Putamen (tissue), 1 donor: ENCODE data around the gene FAM210B.
"Not testable (repeated sequence)": the region's sequence is repeated elsewhere in the genome, so short reads cannot be mapped to it uniquely, and the experiment has no call there.

Experiments
- DNase-seq: peaks from one replicate; pipeline ENCODE4 v3.0.0-alpha.2; 2016; ENCODE audit warnings: low spot score

Gene FAM210B, protein sequence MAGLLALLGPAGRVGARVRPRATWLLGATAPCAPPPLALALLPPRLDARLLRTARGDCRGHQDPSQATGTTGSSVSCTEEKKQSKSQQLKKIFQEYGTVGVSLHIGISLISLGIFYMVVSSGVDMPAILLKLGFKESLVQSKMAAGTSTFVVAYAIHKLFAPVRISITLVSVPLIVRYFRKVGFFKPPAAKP

DNA sequence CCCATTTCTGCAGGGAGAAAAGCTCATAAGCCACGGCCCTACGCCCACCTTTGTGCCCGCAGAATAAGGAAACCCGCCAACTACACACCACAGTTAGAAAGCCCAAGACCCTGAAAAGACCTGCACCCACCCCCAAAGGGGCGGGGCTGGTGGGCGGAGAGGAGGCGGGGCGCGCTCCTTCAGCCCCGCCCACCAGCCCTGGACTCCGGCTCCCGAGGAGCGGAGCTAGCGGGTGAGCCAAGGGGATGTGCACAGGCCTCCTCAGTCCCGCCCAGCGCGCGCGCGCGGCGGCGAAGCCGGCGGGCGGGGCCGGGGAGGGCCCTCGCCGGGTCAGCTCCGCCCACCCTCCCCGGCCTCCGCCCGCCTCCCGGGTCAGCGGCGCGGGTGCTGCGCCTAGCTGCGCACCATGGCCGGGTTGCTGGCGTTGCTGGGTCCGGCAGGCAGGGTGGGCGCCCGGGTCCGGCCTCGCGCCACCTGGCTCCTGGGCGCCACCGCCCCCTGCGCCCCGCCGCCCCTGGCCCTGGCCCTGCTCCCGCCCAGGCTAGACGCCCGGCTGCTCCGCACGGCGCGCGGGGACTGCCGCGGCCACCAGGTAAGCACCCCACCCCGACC, at the start of gene FAM210B:
Gene FAM210B (plus strand): TSS at position 375 of the 612 bp plus-strand sequence. CDS start 32 bp downstream, at position 407.
- DNase-seq = peak; percentile 95

DNA sequence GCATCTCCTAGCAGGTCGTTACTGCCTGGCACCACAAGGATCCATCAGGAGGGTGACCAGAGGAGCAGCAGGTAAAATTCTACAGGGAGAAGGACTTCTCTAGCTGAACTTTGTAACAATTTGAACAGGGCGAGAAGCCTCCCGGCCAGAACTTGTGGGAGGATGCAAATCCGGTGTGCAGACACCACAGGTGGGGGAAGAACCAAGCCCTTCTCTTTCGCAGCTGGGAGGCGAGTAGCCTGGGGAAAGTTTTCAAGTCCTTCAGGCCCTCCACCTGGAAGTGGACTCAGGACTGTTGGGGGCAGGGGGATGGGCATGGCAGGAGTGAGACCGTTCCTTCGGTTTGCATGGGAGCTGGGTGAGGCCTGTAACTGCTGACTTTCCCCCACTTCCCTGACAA, 42.7 kb upstream of the FAM210B start:
- DNase-seq = no peak

DNA sequence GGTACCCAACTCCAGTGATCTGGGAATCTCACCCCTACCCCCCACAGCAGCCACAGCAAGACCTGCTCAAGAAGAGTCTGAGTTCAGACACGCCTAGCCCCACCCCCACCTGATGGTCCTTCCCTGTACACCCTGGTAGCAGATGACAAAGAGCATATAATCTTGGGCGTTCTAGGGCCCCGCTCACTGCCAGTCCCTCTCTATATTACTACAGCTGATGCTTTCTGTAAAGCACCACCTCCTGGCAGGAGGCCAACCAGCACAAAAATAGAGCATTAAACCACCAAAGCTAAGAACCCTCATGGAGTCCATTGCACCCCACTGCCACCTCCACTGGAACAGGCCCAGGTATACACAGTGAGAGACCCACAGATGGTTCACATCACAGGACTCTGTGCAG, 42.3 kb upstream of the FAM210B start:
- DNase-seq = no peak

DNA sequence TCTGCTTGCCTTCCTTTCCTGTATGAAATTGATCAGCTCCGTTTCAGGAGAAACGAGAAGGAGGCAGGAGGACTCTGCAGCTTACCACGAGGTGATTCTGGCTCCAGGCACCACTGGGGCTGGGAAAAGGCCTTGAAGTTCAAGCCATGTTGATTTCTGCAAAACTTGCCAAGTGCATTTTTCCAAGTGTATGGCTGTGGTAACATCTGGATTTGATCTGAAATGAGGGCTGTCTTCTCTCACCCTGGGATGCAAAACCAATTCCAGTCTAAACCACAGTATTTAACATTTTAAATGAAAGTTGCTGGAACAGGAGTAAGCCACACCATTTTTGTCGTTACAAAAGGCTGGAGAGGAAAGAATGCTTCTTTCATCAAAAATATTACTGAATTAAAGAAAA, 36.1 kb upstream of the FAM210B start:
- DNase-seq = no peak

DNA sequence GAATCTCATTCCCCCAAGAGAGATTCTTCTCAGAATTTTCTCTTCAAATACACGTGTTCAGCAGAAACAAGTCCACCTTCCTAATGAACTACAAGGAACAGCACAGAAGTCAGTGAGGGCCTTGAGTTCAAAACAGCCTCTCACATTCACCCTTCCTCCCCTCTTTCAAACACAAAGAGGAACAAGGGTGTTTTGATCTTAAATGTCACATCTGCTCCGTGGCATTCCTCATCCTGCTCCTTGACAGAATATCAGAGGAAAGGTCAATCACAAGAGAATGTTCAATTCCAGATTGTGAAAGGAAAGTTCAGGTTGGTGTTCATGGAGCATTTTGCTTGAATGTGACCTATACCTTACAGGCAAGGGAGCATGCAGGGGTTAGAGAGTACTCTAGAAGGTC, 35.6 kb upstream of the FAM210B start:
- no peak for DNase-seq

DNA sequence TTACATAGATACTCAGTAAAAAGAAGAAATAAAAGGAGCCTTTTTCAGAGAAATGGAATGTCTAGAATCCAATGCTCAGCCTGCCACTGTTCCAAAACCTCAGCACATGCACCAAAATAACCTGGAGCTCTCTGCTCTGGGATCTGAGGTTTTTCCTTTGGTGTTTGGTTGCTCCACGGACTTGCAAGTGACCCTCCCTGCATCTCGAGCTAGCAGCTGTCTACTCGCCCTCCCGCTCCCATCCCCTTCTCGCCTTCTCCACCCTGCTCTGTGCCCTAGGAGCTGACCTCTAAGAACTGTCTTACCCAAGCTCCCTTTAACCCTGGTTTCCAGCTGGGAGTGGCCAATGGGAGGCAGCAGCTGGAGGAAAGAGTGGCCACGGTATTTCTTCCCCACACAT, 35.1 kb upstream of the FAM210B start:
- DNase-seq = no peak

DNA sequence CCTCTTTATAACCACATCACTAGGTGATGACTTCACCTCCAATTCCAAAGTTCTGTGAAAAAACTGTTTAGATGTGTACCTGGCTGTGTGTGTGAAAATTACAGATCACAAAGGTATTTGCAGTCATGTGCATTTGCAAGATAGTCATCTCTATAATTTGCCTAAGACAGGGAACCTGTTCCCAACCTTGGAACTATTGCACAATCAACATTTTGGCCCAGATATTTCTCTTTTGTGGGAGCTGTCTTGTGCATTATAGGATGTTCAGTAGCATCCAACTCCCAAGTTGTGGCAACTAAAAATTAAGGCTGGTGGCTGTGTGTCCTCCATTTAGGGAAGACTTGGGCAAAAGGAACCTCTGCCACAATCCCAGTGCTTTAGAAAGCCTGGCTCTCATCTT, 34.0 kb upstream of the FAM210B start:
- DNase-seq = no peak

DNA sequence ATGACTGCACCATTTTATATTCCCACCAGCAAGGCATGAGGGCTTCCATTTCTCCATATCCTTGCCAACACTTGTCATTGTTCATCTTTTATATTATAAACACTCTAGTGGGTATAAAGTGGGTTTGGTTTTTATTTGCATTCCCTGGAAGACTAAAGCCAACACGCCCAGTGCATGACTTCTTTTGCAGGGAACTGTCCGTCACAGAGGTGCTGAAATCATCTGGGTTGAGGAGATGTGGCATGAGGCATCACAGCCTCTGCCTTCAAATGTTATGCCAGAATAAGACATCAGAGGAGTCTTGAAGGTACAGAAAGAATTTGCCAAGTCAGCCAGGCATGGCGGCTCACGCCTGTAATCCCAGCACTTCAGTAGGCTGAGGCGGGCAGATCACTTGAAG, 29.9 kb upstream of the FAM210B start:
- DNase-seq = no peak

DNA sequence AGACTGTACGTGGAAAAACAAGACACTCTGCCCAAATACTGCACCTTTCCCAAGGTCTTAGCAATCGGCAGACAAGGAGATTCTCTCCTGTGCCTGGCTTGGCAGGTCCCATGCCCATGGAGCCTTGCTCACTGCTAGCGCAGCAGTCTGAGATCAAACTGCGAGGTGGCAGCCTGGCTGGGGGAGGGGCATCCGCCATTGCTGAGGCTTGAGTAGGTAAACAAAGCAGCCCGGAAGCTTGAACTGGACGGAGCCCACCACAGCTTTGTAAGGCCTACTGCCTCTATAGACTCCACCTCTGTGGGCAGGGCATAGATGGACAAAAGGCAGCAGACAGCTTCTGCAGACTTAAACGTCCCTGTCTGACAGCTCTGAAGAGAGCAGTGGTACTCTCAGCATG, 22.1 kb upstream of the FAM210B start:
- not testable (repeated sequence) for DNase-seq

DNA sequence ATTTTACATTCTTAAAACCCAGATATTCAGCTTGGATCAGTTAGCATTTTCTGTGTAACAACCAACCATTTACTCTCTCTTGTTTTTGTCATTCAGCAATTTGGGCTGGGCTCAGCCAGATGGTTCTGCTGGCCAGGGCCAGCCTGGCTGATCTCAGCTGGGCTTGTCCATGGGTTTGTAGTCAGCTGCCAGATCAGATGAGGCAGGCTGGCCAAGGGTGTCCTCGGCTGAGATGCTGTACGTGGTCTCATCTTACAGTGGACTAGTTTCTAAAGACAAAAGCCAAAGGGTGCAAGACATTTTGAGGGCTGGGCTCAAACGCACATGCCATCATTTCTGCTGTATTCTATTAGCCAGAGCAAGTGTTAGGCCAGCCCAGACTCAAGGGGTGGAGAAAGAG, 16.0 kb upstream of the FAM210B start:
- DNase-seq = no peak

DNA sequence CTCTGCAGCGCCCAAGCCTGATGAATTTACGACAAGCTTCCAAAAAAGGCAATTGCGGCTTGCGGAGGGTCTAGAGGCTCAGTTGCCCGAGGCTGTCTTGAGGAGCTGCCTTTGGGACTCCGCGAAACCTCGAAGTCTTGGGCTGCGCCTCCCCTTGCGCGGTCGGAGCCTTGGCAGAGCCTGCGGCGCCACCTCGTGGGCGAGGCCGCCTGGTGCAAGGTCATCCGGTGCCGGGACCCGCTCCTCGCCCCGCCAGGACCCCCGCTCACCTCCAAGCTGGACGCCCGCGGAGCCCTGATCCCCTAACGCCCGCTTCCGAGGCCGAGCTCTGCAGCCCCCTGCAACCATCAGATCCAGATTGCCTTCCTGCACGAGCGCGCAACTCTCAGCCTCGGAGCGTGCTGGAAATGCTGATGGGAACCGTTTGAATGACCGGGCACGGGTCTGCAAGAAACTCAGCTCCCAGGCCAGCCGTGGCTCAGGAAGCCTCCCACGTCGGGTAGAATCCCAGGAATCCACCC, 14.9 kb upstream of the FAM210B start:
- DNase-seq = peak; percentile 25

DNA sequence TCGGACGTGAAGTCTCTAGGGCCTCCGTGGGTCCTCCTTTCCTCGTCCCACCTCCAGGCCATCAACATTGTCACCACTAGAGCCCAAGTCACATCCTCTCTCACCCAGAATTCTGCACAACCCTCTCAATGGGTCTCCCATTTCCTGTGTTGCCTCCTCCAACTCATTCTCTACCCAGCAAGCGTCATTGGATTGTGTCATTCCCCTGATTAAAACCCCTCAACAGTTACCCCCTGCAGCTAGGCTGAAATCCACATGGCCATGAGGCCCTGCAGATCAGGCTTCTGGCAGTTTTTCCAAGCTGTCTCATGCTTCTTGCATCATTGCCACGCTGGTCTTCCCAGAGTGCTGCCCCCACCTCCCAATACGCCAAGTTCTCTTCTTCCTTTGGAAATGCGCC, 12.9 kb upstream of the FAM210B start:
- DNase-seq = no peak

DNA sequence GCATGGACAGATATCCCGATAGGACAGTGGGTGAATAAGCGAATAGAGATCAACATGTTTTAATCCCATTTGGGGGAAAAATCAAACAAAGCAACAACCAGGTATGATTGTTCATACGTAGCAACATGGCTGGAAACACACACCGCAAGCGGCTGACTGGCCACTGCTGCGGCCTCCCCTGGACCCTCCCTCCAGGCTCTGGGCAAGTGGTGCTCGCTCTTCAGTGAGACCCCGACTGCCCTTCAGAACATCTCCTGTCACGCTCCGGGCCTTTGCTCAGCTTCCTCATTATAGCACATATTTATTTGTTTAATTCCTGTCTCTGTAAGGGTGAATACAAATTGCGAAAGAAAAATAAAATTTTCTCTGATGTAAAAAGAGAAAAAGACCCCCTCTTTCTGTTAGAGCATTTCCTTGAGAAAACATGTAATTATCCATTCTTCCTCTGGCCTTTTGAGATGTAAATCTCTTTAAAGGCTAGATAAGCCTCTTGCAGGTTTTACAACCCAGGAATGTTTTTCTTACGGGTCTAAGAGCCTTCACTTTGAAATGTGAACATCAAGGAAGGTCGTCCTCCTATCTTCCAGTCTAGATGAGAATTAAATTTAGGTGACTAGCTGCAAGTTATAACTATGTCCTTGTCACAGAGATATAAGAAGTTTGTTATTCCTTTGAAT, 11.0 kb upstream of the FAM210B start:
- no peak for DNase-seq

DNA sequence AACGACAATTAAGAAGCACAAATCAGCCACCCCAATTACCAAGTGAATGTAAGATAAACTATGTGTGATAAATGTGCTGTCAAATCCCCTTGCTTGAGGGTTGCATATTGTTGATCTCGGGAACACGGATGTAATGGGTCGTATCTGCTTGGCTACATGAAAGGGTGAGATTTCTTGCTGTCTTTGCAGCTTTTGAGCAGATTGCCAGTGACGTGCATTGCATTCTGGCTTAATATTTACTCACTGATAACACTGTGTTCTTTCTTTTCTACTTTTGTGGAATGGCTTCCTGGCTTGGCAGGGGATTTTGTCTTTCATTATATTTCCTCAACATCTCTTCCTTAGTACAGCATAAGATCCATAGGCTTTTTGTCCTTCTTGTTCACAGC, 10.5 kb upstream of the FAM210B start:
- DNase-seq = no peak

DNA sequence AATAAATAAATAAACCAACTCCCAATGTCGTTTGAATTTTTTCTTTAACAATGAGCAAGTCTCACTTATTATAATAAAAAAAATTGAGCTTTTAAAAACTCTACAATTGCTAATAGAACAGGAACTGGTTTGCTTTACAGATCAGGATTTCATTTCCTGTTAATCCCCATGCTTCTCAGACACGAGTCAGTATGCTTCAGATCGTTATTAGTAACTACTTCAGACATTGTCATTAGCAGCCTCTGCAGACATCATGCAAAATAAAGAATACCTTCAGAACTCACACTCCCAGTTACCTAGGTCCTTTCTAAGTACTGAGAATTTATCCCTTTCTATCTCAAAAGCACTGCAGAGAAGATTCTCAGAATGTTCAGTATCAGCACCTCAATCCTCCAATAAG, 10.0 kb upstream of the FAM210B start:
- DNase-seq = no peak

DNA sequence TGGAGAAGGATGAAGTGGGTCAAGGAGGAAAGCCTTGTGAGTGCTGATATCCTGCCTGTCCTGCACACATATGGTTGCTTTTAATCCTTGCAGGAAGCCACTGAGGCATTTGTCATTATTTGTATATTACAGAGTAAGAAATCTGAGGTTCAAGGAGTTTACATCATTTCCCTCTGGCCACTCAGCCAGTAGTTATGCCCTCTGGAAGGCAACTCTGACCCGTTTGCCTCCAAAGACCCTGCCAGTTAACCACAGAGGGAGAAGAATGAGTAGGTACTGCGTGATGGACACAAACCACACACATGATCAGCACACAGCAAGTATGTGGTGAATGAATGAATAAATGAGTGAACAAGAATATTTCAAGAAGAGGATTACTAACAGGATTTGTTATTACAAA, 7.9 kb upstream of the FAM210B start:
- no peak for DNase-seq

DNA sequence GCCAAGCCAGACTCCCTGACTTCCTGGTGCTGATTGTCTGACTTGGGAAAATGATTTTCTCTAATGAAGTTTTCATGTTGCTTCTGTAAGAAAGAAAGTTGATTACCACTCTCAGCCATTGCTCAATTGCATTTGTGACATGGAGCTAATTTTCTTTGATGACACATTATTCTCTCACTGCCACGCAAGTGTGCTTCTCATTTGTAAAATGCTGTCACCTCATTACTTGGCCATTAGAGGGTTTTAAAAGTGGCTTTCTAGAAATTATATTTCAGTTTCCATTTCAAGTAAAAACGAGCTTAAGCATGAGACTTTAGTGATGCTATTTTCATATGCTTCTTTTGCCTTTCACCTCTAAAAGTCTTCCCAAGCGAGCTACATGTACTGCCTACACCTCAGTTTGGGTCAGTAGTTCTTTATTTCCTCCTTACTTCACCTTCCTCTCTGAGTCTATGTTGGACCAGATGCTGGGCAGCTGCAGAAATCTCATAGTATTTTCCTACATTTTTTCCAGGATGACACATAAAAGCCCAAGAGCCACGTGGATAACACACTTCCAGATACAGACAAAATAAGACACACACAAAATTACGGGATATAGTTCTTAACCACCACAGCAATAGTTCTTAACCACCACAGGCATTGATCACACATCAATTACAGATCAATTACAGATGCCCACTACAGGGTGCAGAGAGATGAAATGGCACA, 6.3 kb upstream of the FAM210B start:
- no peak for DNase-seq

DNA sequence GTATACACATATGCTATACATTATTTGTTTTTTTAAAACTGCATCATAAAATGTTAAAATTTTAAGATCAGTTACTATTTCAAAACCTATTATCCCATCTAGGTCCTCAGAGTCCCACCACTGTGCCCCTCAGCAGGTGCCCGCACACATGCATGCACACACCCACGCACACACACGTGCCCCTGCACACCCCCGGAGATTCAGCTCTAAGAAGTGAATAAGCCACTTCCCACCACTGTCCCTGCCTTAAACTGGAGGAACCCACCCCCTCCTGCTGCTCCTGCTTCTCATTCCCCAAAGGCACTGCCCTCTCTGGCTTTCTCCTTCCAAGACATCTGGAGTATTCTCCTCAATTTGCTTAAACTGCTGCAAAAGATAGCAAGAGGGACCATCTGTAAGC, 5.4 kb upstream of the FAM210B start:
- DNase-seq = no peak

DNA sequence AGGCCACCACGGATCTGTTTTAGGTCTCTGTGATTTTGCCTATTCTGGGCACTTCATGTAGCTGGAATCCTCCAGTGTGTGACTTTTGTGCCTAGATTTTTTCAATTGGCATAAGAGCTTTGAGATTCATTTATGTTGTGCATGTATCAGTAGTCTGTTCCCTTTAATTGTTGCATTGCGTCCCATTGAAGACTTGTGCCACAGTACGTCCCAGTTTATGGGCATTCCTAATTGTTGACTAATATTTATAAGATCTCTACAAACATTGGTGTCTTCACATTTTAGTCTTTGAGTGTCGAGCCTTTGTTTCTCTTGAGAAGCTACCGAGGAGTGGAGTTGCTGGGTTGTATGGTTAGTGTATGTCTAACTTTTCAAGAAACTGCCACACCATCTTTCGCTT, 704 bp upstream of the FAM210B start:
- peak; percentile 9 for DNase-seq

DNA sequence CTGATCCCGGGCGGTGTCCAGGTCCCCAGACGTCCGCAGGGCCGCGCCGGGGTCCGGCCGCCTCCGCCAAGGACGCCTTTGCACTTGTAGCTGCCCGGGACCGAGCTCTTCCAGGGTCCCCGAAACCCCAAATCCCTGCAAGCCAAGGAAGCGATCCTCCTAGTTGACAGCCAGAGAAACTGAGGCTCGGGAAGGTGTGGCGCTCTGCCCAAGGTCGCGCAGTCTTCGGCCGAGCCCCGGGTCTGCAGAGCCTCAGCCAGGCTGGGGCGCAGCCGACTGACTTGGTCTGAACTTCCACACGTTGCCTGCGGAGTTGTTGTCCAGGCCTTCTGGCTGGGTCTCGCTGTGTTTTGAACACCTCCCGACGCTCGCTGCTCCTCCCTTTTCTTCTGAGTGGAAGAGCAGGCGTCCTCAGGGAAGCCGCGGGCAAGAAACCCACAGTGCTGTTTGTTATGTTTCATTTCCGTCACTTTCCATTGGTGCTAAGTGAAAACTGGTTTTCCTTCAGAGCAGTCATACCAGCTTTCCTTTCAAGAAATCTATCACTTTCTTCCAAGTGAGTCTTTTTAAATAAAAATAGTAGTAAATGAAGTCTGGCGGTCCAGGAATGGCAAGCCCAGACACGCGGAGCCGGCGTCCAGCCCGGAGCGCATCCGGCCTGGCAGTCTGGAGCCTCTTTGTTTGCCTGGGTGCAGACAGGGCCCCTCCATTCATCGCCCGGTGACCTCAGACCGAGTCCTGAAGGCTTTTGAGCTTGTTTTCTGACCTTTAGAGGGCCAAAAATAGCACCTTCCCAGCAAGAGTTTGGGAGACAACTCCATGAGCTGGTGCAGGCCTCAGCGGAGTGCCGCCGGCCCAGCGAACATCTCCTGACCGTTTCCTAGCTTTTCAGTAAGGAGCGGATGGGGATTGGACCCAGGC, 698 bp downstream of the FAM210B start:
- DNase-seq = peak; percentile 35

DNA sequence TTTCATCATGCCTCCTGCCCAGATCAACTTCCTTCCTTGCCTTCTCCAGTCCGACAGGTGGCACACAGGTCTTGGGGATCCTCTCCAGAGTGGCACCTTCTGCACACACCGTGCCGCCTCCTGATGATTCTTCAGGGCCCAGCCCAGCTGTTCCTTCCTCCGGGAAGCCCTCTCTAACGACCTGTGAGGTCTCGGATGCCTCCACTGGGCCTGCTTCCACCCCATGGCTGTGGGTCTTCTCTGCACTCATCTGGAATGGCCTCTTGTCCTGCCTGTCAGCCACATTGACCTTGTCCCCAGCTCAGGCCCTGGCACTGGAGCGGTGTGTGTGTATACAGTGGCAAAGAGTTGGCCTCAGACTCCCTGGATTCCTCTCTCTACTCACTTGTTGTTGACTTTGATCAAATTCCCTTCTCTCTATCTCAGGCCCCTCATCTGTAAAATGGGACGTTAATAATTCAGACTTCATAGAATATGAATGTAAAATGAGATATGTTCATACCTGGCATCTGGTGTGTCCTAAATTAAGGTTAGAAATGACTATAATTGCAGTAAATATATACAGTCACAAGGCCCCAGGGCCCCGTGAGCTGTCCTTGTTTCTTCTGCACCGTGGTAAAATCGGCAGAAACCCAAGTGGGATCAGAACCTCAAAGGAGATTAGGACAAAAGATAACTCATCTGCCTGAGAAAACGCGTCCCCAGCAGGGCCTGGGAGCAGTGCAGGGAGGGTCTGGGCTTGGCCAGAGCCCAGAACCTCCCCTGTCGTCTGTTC, 1.5 kb downstream of the FAM210B start:
- DNase-seq = no peak
